GM21526 (cell line): ENCODE results near the gene VPREB1.
"Not testable (repeated sequence)": the region's sequence is repeated elsewhere in the genome, so short reads cannot be mapped to it uniquely, and the experiment has no call there.

Experiments used
- ATAC-seq: cut with Tn5 transposase; IDR thresholded peaks from one replicate; pipeline ENCODE4 v1.9.1; 2021; ENCODE audit warnings: moderate library complexity; ENCODE audit not compliant: unreplicated experiment, low FRiP score

The VPREB1 gene

GRCh38 chr22:22243033-22243680 lies 1.4 kb upstream of the VPREB1 start:
- no peak for ATAC-seq

- ATAC-seq, result no peak
Measured at GRCh38 chr22:22245256-22245909, 797 bp downstream of the VPREB1 start.

DNA sequence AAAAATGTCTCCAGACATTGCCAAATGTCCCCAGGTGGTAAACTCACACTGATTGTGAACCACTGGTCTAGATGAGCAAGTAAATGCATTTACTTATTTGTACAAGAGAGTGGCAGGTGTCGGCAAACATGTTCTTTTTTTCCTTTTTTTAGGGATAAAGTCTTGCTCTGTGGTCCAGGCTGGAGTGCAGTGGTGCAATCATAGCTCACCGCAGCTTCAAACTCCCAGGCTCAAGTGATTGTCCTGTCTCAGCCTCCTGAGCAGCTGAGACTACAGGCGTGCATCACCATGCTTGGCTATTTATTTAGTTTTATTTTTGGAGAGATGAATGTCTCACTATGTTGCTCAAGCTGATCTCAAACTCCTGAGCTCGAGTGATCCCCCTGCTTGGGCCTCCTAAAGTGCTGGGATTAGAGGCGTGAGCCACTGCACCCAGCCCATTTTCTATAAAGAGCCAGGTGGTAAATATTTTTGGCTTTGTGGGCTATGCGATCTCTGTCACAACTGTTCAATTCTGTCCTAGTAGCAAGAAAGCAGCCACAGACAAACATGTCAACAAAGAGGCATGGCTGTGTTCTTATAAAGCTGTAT lies 1.4 kb downstream of the VPREB1 start:
- no peak for ATAC-seq

- no peak for ATAC-seq
Measured at GRCh38 chr22:22246706-22247105, 2.1 kb downstream of the VPREB1 start.

- ATAC-seq, result no peak
Measured at GRCh38 chr22:22248878-22249277, 4.3 kb downstream of the VPREB1 start.

DNA sequence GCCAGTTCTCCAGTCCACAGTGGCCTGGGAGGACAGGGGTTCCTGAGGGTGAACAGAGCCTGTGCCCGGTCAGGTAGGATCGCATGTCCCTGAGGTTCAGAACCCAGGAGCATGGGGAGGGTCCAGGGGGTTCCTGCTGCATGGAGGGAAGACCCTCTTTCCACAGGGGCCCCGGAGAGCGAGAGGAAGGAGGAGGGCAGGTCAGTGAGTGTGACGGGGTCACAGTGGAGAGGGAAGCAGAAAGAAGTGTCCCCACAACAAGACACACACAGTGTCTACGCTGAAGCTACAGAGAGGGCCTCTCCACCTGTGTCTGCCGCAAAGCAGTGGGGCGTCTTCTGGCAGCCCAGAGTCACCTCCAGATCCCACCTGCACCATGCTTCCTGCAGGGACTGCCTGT lies 6.1 kb downstream of the VPREB1 start:
- not testable (repeated sequence) for ATAC-seq

DNA sequence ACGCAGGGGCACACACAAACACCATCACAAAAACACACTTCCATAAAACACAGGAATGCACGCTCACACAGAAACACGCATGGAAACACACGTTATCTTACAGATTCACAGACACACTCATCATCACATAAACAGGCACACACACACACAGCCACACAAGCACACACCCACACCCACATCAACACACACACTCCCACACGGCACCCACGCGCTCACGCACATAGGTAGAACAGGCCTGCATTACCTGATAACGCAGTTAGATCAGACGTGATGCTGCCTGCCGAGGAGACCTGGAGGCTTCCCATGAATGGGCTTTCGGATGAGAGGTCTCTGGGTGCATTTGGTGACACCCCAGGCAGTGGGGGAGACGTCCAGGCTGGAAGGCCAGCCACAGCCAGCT lies 11.5 kb downstream of the VPREB1 start:
- ATAC-seq, result not testable (repeated sequence)

DNA sequence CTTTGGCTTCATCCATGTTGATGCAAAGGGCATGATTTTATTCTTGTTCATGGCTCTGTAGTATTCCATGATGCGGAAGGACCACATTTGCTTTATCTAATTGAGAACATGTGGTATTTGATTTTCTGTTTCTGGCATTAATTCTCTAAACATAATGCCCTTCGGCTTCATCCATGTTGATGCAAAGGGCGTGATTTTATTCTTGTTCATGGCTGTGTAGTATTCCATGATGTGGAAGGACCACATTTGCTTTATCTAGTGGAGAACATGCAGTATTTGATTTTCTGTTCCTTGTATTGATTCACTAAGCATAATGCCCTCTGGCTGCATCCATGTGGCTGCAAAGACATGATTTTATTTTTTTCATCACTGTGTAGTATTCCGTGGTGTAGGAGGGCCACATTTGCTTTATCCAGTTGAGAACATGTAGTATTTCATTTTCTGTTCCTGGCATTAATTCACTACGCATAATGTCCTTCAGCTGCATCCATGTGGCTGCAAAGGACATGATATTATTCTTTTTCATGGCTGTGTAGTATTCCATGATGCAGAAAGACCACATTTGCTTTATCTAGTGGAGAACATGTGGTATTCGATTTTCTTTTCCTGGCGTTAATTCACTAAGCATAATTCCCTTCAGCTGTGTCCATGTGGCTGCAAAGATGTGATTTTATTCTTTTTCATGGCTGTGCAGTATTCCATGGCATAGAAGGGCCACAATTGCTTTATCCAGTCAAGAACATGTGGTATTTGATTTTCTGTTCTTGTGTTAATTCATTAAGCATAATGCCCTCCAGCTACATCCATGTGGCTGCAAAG lies 14.2 kb downstream of the VPREB1 start:
- ATAC-seq, result not testable (repeated sequence)

GRCh38 chr22:22260169-22260568 lies 15.6 kb downstream of the VPREB1 start:
- not testable (repeated sequence) for ATAC-seq

GRCh38 chr22:22260586-22260985 lies 16.0 kb downstream of the VPREB1 start:
- ATAC-seq, result not testable (repeated sequence)

GRCh38 chr22:22262332-22263074 lies 17.9 kb downstream of the VPREB1 start:
- not testable (repeated sequence) for ATAC-seq

- ATAC-seq, result not testable (repeated sequence)
Measured at GRCh38 chr22:22263823-22264222, 19.2 kb downstream of the VPREB1 start.

- not testable (repeated sequence) for ATAC-seq
Measured at GRCh38 chr22:22270036-22270676, 25.6 kb downstream of the VPREB1 start.

- ATAC-seq, result not testable (repeated sequence)
Measured at GRCh38 chr22:22277423-22277822, 32.8 kb downstream of the VPREB1 start.

GRCh38 chr22:22284962-22285756 lies 40.6 kb downstream of the VPREB1 start:
- ATAC-seq, result not testable (repeated sequence)

GRCh38 chr22:22286390-22287105 lies 42.0 kb downstream of the VPREB1 start:
- not testable (repeated sequence) for ATAC-seq

GRCh38 chr22:22287106-22287626 lies 42.6 kb downstream of the VPREB1 start:
- ATAC-seq, result not testable (repeated sequence)

DNA sequence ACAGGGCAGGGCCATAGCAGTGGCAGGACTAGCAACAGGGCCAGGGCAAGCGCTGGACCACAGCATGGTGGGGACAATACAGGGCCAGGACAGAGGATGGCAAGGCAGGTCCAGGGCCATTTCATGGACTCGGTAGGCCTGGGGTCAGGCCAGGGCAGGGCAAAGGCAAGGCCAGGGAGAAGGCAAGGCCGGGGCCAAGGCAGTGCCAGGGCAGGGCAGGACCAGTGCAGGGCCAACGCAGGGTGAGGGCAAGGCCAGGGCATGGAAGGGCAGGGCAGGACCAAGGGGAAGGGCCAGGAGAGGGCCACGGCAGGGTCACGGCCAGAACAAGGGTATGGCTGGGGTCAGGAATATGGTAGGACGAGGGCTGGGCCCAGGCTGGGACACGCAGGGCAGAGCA lies 45.1 kb downstream of the VPREB1 start:
- not testable (repeated sequence) for ATAC-seq
